Embryonic facial prominence (tissue), 1 donor: ENCODE measurements around the gene SLAMF1.
"Not testable (repeated sequence)": the region's sequence is repeated elsewhere in the genome, so short reads cannot be mapped to it uniquely, and the experiment has no call there.

ENCODE experiments used
- DNase-seq: peaks from one replicate; pipeline ENCODE4 v3.0.0-alpha.2; 2016; ENCODE audit errors: extremely low spot score

SLAMF1 gene

DNA sequence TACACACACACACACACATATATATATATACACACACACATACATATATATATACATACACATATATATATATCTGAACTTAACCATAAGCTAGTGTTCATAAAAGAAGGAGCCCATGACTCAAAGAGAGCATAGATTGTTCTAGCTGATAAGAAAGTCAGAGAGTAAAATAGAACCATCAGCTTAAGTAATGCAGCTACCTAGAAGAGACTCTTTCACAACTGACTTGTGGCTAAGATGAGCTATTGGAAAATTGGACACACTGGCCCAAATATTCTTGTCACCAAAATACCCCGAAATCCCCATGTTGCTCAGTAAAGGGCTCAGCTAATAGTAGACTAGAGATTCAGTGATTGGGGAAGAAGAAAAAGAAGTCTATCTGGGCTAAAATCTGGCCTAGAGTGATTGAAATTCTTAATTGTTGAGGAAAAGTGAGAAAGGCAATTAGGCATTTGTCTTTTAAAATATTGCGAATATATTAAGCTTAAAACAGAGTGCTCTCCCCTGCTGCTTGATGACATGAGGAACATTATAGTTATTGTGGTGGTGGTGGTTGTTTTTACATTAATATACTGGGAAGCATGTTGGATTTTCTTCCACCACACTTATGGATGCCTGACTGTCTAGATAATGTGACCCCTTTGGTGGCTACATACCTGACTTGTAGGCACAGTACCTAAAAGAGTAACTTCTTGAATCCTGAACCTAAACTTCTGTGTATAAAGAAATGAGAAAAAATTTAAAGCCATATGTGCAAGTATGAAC is 6.3 kb downstream of the SLAMF1 start:
- DNase-seq: no peak

DNA sequence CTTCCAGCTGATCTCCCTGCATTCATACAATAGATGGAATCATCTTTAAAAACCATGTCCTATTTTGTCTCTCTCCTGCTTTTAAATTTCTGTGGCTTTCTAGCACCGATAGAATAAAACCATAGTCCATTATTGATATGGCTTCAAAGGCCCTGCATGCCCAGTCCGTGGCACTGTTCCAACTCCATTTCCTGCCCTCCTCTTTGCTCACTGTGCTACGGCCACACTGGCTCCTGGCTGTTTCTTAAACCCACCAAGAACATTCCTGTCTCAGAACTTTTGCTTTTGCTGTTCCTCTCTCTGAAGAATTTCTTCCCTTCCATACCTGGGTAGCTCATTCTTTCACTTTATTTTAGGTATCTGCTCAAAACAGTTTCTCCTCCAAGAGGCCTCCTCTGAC is 7.2 kb downstream of the SLAMF1 start:
- no peak for DNase-seq

DNA sequence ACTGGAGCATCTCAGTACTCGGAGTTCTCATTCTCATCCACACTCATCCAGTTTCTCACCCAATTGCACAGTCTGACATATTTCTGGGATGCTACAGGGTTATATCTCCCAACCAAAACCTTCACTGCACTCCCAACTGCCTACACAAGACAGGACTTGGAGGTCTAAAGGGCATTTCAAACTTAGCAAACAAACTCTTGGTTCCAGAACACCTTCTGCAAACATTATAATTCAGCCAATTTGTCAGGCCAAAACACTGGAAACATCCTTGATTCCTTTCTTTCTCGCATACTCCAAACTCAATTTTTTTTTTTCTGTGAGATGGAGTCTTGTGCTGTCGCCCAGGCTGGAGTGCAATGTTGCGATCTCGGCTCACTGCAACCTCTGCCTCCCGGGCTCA is 7.9 kb downstream of the SLAMF1 start:
- DNase-seq: no peak

DNA sequence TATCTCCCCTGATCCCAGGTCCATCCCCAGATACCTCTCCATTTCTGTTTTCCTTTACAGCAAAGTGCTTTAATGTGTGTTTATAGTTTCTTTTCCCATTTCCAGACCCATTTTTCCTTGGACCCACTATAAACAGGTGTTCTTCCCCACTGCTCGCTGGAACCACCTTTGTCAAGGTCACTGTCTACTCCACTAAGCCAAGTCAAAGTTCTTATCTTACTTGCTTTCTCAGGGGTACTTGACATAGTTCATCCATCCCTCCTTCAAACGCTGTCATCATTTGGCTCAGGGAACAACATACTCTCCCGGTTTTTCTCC is 8.3 kb downstream of the SLAMF1 start:
- no peak for DNase-seq

DNA sequence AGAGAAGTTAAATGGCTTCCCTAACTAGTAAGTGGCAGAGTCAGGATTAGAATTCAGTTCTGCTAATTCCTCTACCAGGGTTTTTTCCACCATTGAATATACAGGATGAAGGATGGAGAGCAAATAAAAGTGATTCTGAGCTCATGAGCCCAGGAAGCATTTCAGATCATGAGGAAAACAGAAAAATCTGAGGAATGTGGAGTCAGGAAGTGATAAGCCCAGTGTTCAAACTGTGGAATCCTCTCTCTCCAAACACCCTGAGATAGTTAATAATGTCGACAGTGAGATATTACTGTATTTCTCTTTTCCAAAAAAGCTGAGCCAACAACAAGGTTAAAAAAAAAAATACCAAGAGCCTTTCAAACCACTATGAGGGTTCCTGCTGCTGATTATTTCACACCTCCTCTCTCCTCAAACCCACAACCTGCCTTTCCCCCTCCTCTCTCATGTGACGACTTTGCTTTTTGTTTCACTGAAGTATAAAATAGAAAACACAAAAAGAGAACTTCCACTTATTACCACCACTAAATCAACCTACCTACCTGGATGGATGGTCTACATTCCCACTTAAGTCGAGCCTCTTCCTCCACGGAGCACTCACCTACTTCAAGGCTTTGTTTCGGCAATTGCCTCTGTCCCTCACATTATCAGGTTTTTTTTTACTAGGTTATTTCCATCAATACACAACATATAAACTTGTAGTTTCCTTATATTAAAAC is 8.9 kb downstream of the SLAMF1 start:
- no peak for DNase-seq

DNA sequence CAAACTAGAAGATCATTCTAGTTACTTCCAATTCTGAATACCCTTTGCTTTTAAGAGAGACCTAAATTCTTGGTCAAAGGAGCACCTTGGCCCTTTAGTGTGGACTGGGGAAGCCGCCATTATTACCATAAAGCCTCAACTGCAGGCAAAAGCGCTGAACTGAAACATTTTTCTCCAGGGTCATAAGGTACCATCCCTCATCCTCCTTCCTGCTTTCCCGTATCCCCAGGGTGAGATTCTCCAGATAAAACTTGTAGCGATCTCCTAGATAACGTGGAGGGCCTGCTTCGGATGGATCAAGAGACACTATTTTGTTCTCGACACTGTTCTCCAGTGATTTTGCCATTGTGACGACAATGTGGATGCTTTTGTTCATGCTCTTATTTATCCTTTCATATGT is 9.8 kb downstream of the SLAMF1 start:
- DNase-seq: no peak

DNA sequence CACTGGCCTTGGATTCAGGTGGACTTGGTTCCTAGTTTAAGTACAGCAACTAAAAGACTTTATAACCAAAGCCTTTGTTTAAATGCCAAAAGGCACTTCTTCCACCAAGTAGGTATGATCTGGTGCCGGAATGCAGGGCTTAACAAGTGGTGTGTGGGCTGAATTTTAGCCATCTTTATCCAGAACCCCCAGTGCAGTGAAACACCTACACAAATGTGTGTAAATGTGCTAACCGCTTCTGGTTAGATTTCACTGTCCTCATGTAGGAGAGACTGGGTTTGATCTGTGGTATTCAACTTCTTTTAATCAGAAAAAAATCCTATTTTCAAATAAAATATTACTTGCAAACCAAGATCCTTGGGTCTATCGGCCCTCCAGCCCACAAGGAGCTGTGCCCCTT is 10.3 kb downstream of the SLAMF1 start:
- no peak for DNase-seq

DNA sequence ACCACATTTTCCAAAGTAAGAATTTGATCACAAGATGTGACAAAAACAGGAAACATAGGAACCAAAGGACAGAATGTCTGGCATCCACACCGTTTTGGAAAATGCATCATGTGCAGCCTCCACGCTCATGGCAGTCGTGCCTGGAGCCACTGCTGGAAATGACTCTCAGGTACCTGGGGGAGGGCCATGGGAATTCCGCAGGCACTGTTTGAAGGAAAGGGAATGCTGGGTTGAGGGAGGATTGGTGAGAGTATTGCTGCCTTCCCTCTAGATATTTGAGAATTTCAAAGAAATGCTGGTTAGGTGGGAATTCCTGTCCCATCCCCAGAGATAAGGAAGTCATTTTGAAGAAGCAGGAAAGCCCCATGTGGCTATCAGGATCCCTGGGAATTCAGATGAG is 10.8 kb downstream of the SLAMF1 start:
- no peak for DNase-seq

DNA sequence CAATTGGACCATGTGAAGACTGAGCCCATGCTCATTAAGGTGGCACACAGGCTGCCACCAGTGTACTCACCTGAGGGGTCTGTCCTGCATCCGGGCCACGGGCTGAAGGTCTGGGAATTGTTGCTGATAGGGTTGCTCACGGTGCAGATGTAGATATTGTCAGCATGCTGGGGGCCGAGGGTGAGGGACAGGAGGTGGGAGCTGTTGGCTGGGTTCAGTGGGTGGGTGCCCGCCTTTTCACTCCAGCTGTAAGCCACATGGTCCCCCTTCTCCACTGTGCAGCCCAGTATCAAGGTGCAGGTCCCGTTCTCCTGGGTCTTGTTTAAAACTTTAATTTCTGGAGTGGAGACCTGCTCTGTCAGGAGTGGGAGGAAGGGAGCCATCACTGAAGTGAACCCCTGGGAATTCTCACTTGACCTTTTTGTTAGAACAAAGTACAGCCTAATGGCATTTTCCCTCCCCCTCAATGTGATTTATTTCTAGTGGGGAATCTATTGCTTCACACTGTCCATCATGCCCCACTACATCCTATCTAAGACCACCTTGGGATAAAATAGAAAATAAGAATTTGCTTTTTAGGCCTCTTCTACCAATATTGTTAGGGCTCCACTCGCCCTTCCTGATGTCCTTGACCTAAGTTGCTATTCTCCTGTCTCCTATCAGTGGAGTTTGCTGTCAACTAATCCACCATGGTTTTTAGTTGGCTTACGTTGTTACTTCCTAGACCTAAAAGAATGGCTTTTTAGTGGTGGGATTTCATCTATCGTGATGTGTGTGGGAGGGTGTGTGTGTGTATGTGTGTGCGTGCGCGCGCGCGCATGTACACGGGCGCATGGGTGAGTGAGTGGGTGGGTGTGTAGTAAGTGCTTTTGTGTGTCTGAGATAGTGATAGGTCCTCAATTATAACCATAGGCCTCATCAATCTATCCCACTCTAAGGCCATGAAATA is 12.0 kb downstream of the SLAMF1 start:
- DNase-seq: no peak

DNA sequence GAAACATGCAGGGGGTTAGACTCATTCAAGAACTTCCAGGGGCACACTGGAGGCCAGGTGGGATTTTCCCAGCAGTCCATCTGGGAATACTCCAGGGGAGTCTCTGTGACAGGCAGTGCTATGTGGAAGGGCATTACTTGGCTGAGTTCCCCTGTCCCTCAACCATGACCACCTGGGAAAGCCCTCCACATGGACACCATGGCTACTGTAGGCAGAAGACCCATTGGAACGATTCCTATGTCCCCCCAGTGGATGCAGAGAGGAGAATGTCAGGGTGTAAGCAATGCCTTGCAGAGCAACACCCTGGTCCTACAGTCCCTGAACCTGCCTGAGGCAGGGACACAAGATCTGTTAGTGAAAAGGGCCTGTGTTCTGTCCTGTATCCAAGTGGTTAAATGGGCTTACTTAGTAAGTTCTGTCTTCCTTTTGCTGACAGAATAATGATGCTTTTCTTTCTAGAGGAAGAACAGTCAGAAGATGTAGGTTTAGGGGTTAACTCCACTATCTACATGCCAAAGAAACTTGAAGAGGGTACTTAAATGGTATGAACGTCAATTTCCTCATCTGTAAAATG is 13.4 kb downstream of the SLAMF1 start:
- DNase-seq: no peak

DNA sequence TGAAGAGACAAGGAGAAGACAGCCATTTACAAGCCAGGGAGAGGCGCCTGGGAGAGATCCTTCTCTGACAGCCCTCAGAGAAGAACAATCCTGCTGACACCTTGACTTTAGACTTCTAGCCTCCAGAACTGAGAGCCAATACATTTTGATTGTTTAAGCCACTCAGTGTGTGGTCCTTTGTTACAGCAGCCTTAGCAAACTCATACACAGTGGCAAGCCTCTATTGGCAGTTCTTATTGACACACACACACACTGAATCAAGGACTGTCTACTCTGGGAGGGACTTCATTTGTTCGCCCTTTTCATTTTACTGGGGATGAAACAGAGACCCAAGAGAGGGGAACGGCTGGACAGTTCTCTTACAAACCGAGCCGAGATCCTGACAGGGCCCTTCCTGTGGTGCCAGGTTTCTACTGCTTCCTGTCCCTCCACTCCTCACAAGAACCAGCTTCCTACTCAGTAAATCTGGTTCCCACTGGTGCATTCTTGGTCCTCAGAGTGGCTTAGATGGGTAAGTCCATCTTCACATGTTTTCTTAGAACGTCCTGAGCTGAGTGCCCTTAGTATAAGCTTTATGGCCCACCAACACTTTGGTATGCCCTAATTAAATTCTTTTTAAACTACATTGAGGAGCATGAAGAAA is 14.7 kb downstream of the SLAMF1 start:
- DNase-seq: no peak

DNA sequence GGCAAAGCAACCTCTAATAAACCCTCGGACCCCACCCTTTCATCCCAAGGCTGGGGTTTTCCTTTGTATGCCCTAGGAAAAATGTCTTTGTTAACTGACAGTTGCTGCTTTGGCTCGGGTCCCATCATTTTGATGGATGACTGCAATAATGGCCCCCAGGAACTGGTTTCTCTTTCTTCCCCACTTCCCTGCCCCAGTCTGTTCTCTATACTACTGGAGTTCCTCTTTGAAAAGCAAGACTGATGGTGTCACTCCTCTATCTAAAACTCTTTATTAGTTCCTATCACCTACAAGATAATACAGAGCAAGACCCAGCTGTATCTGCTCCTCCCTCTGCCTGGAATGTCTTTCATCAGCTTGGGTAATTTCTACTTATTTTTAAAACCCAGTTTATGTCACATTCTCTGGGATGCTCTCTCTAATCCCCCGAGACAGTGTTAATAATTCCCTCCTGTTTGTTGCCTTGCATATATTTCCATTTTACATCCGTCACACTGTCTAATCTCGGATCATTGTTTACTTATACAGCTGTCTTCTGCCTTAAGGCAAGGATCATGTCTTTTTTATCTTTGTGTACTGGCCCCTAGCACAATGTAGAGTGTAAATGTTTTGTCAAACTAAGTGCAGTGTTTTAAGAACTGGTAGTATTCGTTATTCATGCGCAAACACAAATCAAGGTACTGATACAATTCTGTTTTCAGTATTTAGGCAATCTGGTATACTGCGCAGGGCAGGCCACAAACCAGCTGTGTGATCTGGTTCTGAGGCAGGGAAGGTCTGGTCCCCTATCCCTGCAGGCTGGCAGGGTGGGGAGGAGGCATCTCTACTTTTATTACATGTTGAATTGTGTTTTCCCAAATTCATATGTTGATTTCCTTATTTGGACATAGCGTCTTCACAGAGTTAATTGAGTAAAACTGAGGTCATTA is 16.1 kb downstream of the SLAMF1 start:
- no peak for DNase-seq

DNA sequence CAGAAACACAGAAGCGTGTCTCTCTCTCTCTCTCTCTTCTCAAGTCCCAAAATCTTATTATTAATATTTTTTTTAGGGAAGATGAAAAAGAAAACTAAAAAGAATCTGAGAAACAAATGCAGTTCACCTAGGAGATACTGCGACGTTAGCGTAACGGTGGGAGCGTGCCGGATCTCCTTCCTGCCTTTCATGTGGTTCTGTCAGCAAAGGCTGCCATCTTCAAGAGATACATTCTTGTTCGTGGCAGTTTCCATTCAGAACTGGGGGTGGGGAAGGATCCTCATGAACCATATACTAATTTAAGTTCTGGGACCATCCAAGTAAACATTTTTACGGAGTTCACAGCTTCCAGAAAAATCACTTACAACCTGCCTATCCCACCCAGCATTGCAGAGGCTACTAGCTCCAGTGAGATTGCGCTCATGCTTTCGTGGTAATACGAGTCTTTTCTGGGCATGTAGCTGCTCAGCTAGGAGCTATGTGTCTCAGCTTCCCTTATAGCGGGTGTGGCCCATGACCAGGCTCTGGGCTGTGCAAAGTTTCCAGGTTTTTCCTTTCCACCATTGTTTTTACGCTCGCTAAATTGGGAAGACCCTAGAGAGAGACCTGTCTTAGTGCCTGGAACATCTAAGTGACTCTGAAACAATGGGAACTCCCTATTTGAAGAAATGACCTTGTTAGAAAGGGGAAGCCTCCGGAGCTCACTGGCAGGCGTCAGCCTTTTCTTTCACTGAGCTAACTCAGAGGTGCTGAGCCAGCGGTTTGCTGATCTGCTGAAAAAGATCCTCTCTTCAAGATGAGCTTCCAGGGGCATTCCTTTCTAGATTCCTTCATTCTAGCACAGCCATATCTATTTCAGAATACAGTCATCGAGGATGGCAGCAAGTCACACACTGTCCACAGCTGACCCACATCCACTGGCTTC is 17.3 kb downstream of the SLAMF1 start:
- no peak for DNase-seq

DNA sequence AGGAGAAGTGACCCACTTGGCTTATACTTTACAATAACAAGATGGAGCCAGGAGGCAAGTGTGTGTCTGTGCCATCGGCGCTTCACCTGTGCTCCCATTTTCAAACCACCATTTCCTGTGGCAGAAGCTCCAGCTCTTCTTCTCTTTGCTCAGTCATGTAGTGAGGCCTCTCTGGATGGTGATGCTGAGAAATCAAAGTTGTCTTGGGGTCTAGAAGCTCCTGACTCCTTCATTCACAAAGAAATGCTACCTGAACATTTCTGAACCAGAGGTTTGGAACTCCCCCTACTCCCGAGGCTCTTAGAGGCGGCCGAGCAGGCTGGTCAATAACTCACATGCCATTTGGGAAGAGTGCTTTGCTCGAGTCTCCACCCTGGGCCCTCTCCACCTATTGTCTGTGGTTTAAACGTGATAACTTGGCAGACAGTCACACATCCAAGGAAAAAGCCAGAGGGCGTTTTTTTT is 18.0 kb downstream of the SLAMF1 start:
- no peak for DNase-seq

DNA sequence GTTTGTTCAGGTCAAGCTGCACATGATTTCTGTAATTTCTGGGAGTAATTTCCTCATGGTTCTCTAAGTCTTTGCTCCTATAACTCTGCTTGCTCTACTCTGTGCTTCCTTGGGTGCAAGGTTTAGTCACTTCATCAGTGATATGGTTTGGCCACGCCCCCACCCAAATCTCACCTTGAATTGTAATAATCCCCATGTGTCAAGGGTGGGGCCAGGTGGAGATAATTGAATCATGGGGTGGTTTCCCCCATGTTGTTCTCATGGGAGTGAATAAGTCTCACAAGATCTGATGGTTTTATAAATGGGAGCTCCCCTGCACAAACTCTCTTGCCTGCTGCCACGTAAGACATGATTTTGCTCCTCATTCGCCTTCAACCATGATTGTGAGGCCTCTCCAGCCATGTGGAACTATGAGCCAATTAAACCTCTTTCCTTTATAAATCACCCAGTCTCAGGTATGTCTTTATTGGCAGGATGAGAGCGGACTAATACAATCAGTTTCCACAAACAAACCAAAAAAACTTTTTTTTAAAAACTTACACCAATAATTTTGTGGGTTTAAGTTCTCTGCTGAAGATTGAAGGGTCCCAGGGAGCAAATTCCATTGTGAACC is 19.1 kb downstream of the SLAMF1 start:
- not testable (repeated sequence) for DNase-seq

DNA sequence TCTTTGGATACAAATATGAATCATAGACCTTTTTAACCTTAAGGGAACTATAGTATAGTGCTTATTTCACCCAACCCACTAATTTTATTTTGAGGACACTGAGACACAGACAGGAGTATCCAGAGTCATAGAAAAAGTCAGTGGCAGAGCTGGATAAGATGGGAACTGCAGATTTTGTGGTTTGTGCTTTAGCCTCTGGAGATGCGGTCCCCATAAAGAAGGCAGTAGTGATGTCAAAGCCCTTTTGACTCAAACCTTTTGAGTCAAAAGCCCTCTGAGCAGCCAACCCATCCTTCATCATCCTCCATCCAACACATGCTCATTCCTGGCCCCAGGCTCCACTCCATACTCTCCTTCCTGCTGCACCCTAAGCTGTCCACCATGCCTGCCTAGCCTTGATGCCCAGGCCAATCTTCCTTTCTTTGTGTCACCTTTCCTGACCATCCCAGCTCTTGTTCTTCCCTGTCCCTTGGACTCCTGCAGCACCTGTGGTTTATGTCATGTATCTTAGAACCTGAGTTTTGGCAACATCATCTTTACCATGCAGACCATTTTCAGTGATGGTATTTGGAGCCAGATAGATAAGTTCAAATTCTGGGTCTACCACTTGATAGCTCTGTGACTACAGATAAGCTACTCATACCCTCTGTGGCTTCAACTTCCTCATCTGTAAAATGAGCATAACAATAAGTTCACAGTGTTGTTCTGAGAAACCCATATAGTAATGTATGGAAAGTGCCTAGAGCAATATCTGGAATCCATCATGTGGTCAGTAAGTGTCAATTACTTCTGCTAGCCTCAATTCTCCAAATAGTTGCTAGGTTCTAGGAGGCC is 20.1 kb downstream of the SLAMF1 start:
- no peak for DNase-seq

DNA sequence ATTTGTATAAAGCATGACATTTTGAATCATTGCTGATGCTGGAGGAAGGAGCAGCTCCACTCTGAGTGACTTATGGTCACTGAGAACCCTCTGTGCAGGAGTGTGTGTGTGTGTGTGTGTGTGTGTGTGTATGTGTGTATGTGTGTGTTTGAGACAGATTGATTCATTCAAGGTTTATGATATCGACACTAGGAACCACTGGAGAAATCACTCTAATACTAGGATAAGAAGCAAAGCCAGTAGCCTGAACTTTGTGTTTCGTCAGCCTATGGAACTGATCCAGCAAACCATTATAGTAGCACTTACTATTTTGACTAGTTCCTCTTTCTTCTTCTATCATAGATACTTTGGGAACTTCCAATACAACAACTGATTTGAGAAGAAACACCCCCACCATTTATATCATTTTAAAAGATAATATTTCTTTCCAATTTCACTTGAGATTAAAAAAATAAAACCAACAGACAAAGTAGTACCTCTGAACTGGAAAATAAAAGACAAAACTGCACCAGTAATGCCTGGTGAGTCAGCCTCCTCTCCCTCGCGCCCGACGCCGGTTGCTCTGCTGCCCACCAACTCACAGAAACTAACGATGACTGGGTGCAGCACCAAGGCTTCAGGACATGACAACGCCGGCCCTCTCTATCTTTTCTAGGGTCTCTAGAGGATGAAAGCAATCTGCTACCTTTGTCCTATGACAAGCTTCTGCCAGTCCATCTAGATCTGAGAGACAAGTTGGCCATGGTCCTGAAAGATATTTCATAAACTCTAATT is 20.9 kb downstream of the SLAMF1 start:
- no peak for DNase-seq
